H4 (cell line): ENCODE data around the gene RANBP1. TPM values are rescaled to one million over a fixed set of nuclear protein-coding genes. Genes with fewer than 3 reads are reported as not detected.

Source experiments
- DNase-seq: peaks from one replicate; pipeline ENCODE4 v3.0.0-alpha.2; 2015; ENCODE audit warnings: low spot score
- total RNA-seq: library from RNA; depleted of rRNA; stranded (reverse); fragments of >200 nt; shearing (Covaris generic); gene quantifications from 2 replicates; pipeline ENCODE4 v1.2.3, GENCODE V29; 2014

The RANBP1 gene
- total RNA-seq, 1 experiment from 2014 or later, result 623 TPM

- no peak for DNase-seq
These were observed 20.6 kb downstream of the RANBP1 start for GRCh38 chr22:20136603-20136873.

GRCh38 chr22:20137113-20137512, 21.2 kb downstream of the RANBP1 start:
- DNase-seq, result no peak

GRCh38 chr22:20137671-20138416, 21.9 kb downstream of the RANBP1 start:
- no peak for DNase-seq

- no peak for DNase-seq
These were observed 22.5 kb downstream of the RANBP1 start for GRCh38 chr22:20138417-20138738.

- DNase-seq, result no peak
These were observed 23.0 kb downstream of the RANBP1 start for GRCh38 chr22:20138868-20139267.

GRCh38 chr22:20139391-20140106, 23.6 kb downstream of the RANBP1 start:
- no peak for DNase-seq

GRCh38 chr22:20140107-20140445, 24.2 kb downstream of the RANBP1 start:
- DNase-seq, result no peak

- no peak for DNase-seq
These were observed 24.6 kb downstream of the RANBP1 start for GRCh38 chr22:20140521-20140964.

GRCh38 chr22:20141186-20142077, 25.5 kb downstream of the RANBP1 start:
- no peak for DNase-seq

- DNase-seq, result no peak
These were observed 27.1 kb downstream of the RANBP1 start for GRCh38 chr22:20142711-20143621.

GRCh38 chr22:20143883-20144665, 28.2 kb downstream of the RANBP1 start:
- no peak for DNase-seq

GRCh38 chr22:20145206-20145831, 29.4 kb downstream of the RANBP1 start:
- no peak for DNase-seq

- no peak for DNase-seq
These were observed 29.9 kb downstream of the RANBP1 start for GRCh38 chr22:20145832-20146223.

GRCh38 chr22:20146777-20147176, 30.9 kb downstream of the RANBP1 start:
- no peak for DNase-seq

- no peak for DNase-seq
These were observed 31.5 kb downstream of the RANBP1 start for GRCh38 chr22:20147237-20147988.

GRCh38 chr22:20148414-20148813, 32.5 kb downstream of the RANBP1 start:
- no peak for DNase-seq

- no peak for DNase-seq
These were observed 33.6 kb downstream of the RANBP1 start for GRCh38 chr22:20149257-20150250.
